CD14-positive monocyte (primary cell): ENCODE measurements around the gene PTPRU. TPM values are rescaled to one million over a fixed set of nuclear protein-coding genes. Genes with fewer than 3 reads are reported as not detected.

ENCODE experiments used
- DNase-seq, 3 donors: peaks; one replicate each; pipeline ENCODE4 v3.0.0-alpha.2; 2011 to 2022
- H2AFZ ChIP-seq: 2 replicates; pipeline ENCODE4 v1.6.0; 2012; ENCODE audit warnings: mild to moderate bottlenecking, low read depth, low read length, inconsistent platforms; ENCODE audit not compliant: insufficient read depth, poor library complexity, severe bottlenecking
- H3K27ac ChIP-seq, 2 donors: 1 replicate in 1 of 2; 2 replicates in 1 of 2; pipeline ENCODE4 v1.5.1; 2012 to 2013; ENCODE audit warnings: low read length in 2 of 2, control low read depth in 1 of 2, inconsistent platforms in 1 of 2, low read depth in 1 of 2, mild to moderate bottlenecking in 1 of 2
- H3K27me3 ChIP-seq, 2 donors: one replicate each; pipeline versions ENCODE4 v1.6.0 to v1.6.1; 2011 to 2013; ENCODE audit warnings: low read length in 2 of 2; ENCODE audit not compliant: control insufficient read depth in 2 of 2, insufficient read depth in 2 of 2
- H3K36me3 ChIP-seq, 2 donors: replicated peaks in 1 of 2; 1 replicate in 1 of 2; 2 replicates in 1 of 2; pipeline versions ENCODE4 v1.5.1 to v1.6.1; 2012 to 2013; ENCODE audit warnings: low read length in 2 of 2, control low read depth in 1 of 2, inconsistent platforms in 1 of 2, mild to moderate bottlenecking in 1 of 2; ENCODE audit not compliant: insufficient read depth in 2 of 2, control insufficient read depth in 1 of 2
- H3K4me1 ChIP-seq, 2 donors: 1 replicate in 1 of 2; 2 replicates in 1 of 2; pipeline versions ENCODE4 v1.5.1 to v1.6.1; 2012 to 2013; ENCODE audit warnings: low read length in 2 of 2, control low read depth in 1 of 2, inconsistent platforms in 1 of 2, mild to moderate bottlenecking in 1 of 2, moderate library complexity in 1 of 2; ENCODE audit not compliant: insufficient read depth in 2 of 2, control insufficient read depth in 1 of 2
- H3K4me2 ChIP-seq: replicated peaks from 2 replicates; pipeline ENCODE3; 2012; ENCODE audit warnings: low read length, moderate library complexity, mild to moderate bottlenecking; ENCODE audit not compliant: poor library complexity, severe bottlenecking; ENCODE audit errors: extremely low read depth
- H3K4me3 ChIP-seq, 3 experiments: fragments of 200-600 bp in 1 of 3; sonication (generic) in 1 of 3; replicated peaks in 1 of 3; 1 replicate in 2 of 3; 2 replicates in 1 of 3; pipeline ENCODE4 v1.5.1; 2011 to 2013; ENCODE audit warnings: low read length in 3 of 3, mild to moderate bottlenecking in 3 of 3, control low read depth in 2 of 3, low read depth in 2 of 3, inconsistent platforms in 1 of 3, moderate library complexity in 1 of 3
- H3K79me2 ChIP-seq: 2 replicates; pipeline ENCODE4 v1.6.0; 2012; ENCODE audit warnings: mild to moderate bottlenecking, control low read depth, inconsistent platforms, low read length, moderate library complexity; ENCODE audit not compliant: insufficient read depth
- H3K9ac ChIP-seq: 2 replicates; pipeline ENCODE4 v1.6.0; 2017; ENCODE audit warnings: low read length, mild to moderate bottlenecking; ENCODE audit not compliant: insufficient read depth, poor library complexity, severe bottlenecking
- H3K9me3 ChIP-seq, 2 donors: replicated peaks in 1 of 2; 1 replicate in 1 of 2; 2 replicates in 1 of 2; pipeline versions ENCODE4 v1.5.1 to v1.6.1; 2012 to 2013; ENCODE audit warnings: low read length in 2 of 2, control low read depth in 1 of 2; ENCODE audit not compliant: control insufficient read depth in 1 of 2, insufficient read depth in 1 of 2
- H4K20me1 ChIP-seq: 2 replicates; pipeline ENCODE4 v1.6.0; 2012; ENCODE audit warnings: mild to moderate bottlenecking, low read length, control low read depth, moderate library complexity; ENCODE audit not compliant: insufficient read depth
- H3K27ac Mint-ChIP-seq, 7 donors: one replicate each; pipeline ENCODE4 v1.8.0; 2020; ENCODE audit warnings: mild to moderate bottlenecking in 7 of 7, mixed read lengths in 7 of 7, moderate library complexity in 6 of 7, inconsistent platforms in 2 of 7
- H3K27me3 Mint-ChIP-seq, 3 donors: one replicate each; pipeline ENCODE4 v1.8.0; 2021 to 2022; ENCODE audit warnings: low read depth in 3 of 3, mild to moderate bottlenecking in 3 of 3, mixed read lengths in 3 of 3, moderate library complexity in 3 of 3, inconsistent platforms in 1 of 3
- H3K36me3 Mint-ChIP-seq, 2 donors: one replicate each; pipeline ENCODE4 v1.8.0; 2020; ENCODE audit warnings: mixed read lengths in 2 of 2, inconsistent platforms in 1 of 2, mild to moderate bottlenecking in 1 of 2
- H3K4me1 Mint-ChIP-seq: one replicate; pipeline ENCODE4 v1.8.0; 2020; ENCODE audit warnings: mild to moderate bottlenecking, mixed read lengths
- H3K4me3 Mint-ChIP-seq, 2 donors: one replicate each; pipeline ENCODE4 v1.8.0; 2020; ENCODE audit warnings: mild to moderate bottlenecking in 2 of 2, mixed read lengths in 2 of 2, moderate library complexity in 1 of 2
- H3K9me3 Mint-ChIP-seq, 7 donors: one replicate each; pipeline ENCODE4 v1.8.0; 2020 to 2022; ENCODE audit warnings: mixed read lengths in 7 of 7, mild to moderate bottlenecking in 6 of 7, moderate library complexity in 6 of 7, inconsistent platforms in 2 of 7
- CTCF ChIP-seq: fragments of 200-600 bp; IDR thresholded peaks from one replicate; pipeline ENCODE4 v1.8.0; 2022; ENCODE audit warnings: antibody characterized with exemption, mild to moderate bottlenecking
- WGBS: methylation state at CpG from one replicate; pipeline ENCODE4 v1.1.5; 2013; ENCODE audit warnings: missing lambda C conversion rate; ENCODE audit not compliant: insufficient coverage; 5-methylcytosine and 5-hydroxymethylcytosine counted together
- intact Hi-C, 2 donors: fragments of 100-400 bp; cut with micrococcal nuclease; formaldehyde crosslinking; loops; one replicate each; pipeline versions ENCODE4 v1.15.0 to v1.15.1; 2023
- polyA plus RNA-seq, 3 donors: library from polyadenylated mRNA; depleted of rRNA in 1 of 3; unstranded in 2 of 3; stranded (reverse) in 1 of 3; fragments of 300-500 nt in 2 of 3; fragments of >200 nt in 1 of 3; fragmentation: Illumina TruSeq in 2 of 3; gene quantifications; 1 replicate in 2 of 3; 2 replicates in 1 of 3; pipeline ENCODE4 v1.2.3, GENCODE V29; 2012 to 2021

The PTPRU gene
- polyA plus RNA-seq, 3 donors, result 0.42 to 1.4 TPM; not detected in 1

GRCh38 chr1:29284286-29284960 is 48.1 kb downstream of the PTPRU start:
- Mint-ChIP-seq H3K27me3 (peaks cover 0 to 3% (median 2%) of the 10 kb centered on the region in 3 donors), H3K9me3 (peaks cover 0 to 2% (median 0%) of the 10 kb centered on the region in 7 donors), H3K36me3 (no peaks in the 10 kb centered on the region), H3K4me3 (no peak overlapping the region), H3K4me1 (peaks cover 9% of the 10 kb centered on the region), H3K27ac (no peak overlapping the region)
- Histone ChIP-seq H3K4me1 (peaks cover 2 to 12% of the 10 kb centered on the region in 2 donors), H2AFZ (no peak overlapping the region), H3K36me3 (no peaks in the 10 kb centered on the region), H3K4me3 (no peak overlapping the region), H3K27ac (no peak overlapping the region), H3K79me2 (no peaks in the 10 kb centered on the region), H3K9me3 (no peaks in the 10 kb centered on the region), H4K20me1 (no peaks in the 10 kb centered on the region), H3K9ac (no peak overlapping the region), H3K27me3 (no peaks in the 10 kb centered on the region), H3K4me2 (no peak overlapping the region)
- 94% methylated on average over 5 of the region's 8 CpGs for WGBS
- TF ChIP-seq CTCF, result no peak
- no peak for DNase-seq
- intact Hi-C loops, result no loop called here

- no peak overlapping the region for H3K9ac ChIP-seq
- H3K4me2 ChIP-seq, result no peak overlapping the region
- H3K27ac Mint-ChIP-seq, result no peak overlapping the region
- H3K9me3 ChIP-seq, result no peaks in the 10 kb centered on the region
- peaks cover 2 to 12% of the 10 kb centered on the region in 2 donors for H3K4me1 ChIP-seq
- TF ChIP-seq CTCF, result no peak
- 92% methylated on average over 2 of the region's 5 CpGs for whole genome bisulfite sequencing
- H3K27me3 Mint-ChIP-seq, result peaks cover 0 to 2% (median 2%) of the 10 kb centered on the region in 3 donors
- H3K4me3 ChIP-seq, result no peak overlapping the region
- no peak overlapping the region for H3K4me3 Mint-ChIP-seq
- DNase-seq, result no peak
- H2AFZ ChIP-seq, result no peak overlapping the region
- intact Hi-C loops, result no loop called here
- H3K79me2 ChIP-seq, result no peaks in the 10 kb centered on the region
- H3K36me3 ChIP-seq, result no peaks in the 10 kb centered on the region
- H4K20me1 ChIP-seq, result no peaks in the 10 kb centered on the region
- no peaks in the 10 kb centered on the region for H3K36me3 Mint-ChIP-seq
- peaks cover 9% of the 10 kb centered on the region for H3K4me1 Mint-ChIP-seq
- no peak overlapping the region for H3K27ac ChIP-seq
- no peaks in the 10 kb centered on the region for H3K27me3 ChIP-seq
- peaks cover 0 to 2% (median 0%) of the 10 kb centered on the region in 7 donors for H3K9me3 Mint-ChIP-seq
Measured at GRCh38 chr1:29284961-29285560, 48.7 kb downstream of the PTPRU start.
